HEK293T (cell line): Measurements from ENCODE around the gene GABRG3.

ENCODE experiments used
- BHLHE40 ChIP-seq: fragments of 450-650 bp; IDR thresholded peaks from 2 replicates; pipeline ENCODE4 v1.6.1; 2016; ENCODE audit warnings: mild to moderate bottlenecking, moderate library complexity, borderline replicate concordance
- CTBP1 ChIP-seq: fragments of 450-650 bp; IDR thresholded peaks from 2 replicates; pipeline ENCODE4 v1.6.1; 2016; ENCODE audit warnings: borderline replicate concordance
- ELF4 ChIP-seq: fragments of 450-650 bp; IDR thresholded peaks from 2 replicates; pipeline ENCODE4 v1.6.1; 2017; ENCODE audit warnings: antibody characterized with exemption
- FOXA1 ChIP-seq: fragments of 450-650 bp; IDR thresholded peaks from 2 replicates; pipeline ENCODE4 v1.6.1; 2016; ENCODE audit warnings: mild to moderate bottlenecking
- FOXM1 ChIP-seq: fragments of 450-650 bp; IDR thresholded peaks from 2 replicates; pipeline ENCODE4 v1.6.1; 2017; ENCODE audit warnings: mild to moderate bottlenecking, borderline replicate concordance
- SUZ12 ChIP-seq: fragments of 450-650 bp; IDR thresholded peaks from 2 replicates; pipeline ENCODE4 v1.6.1; 2016; ENCODE audit warnings: mild to moderate bottlenecking
- TARDBP ChIP-seq: fragments of 450-650 bp; IDR thresholded peaks from 2 replicates; pipeline ENCODE4 v1.6.1; 2016
- ZNF384 ChIP-seq: fragments of 450-650 bp; IDR thresholded peaks from 2 replicates; pipeline ENCODE4 v1.6.1; 2016

DNA sequence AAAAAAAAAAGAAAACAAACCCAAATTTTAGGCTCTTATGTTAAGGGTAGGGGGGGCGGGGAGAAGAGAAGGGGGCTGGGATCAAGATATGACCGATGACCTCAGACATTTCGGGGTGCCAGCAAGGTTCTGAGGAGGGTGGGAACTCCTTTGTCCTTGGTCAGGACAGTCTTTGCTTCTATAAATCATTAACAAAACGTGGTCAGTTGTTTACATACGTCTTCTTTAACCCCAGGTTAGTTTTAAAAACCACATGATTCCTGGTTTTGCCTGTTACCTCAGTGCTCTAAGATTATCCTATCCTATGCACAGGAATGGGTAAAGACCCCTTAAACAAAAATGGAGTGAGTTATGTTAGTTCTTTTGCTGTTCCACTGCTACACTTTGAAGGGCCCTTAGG is 285.5 kb downstream of the GABRG3 start:
- TF ChIP-seq FOXM1 (no peak), CTBP1 (no peak), TARDBP (no peak), SUZ12 (no peak), ZNF384 (no peak), ELF4 (no peak), FOXA1 (no peak), BHLHE40 (no peak)
